Keratinocyte (primary cell): ENCODE results near the gene ALS2. TPM values are rescaled to one million over a fixed set of nuclear protein-coding genes. Genes with fewer than 3 reads are reported as not detected.
"Not testable (repeated sequence)": the region's sequence is repeated elsewhere in the genome, so short reads cannot be mapped to it uniquely, and the experiment has no call there.

ENCODE experiments used
- DNase-seq: peaks from one replicate; pipeline ENCODE4 v3.0.0-alpha.2; 2011; ENCODE audit warnings: low read depth, missing footprints, low spot score
- FAIRE-seq: peaks from 2 replicates; lab custom pipeline; 2011; peaks lifted over from hg19 to GRCh38; lab: Jason Lieb, UNC
- H2AFZ ChIP-seq: 2 replicates; pipeline ENCODE4 v1.6.0; 2012; ENCODE audit warnings: low read length, control low read depth, inconsistent platforms; ENCODE audit not compliant: control insufficient read depth
- H3K27ac ChIP-seq: 2 replicates; pipeline ENCODE4 v1.5.1; 2011; ENCODE audit warnings: low read length; ENCODE audit not compliant: control insufficient read depth, insufficient read depth
- H3K27me3 ChIP-seq: 3 replicates; pipeline ENCODE4 v1.6.0; 2011; ENCODE audit warnings: low read length; ENCODE audit not compliant: control insufficient read depth, insufficient read depth; ENCODE audit errors: extremely low read depth
- H3K36me3 ChIP-seq, 2 experiments: 2 replicates in 1 of 2; 3 replicates in 1 of 2; pipeline ENCODE4 v1.5.1; 2011; ENCODE audit warnings: low read length in 2 of 2, mild to moderate bottlenecking in 1 of 2; ENCODE audit not compliant: control insufficient read depth in 2 of 2, insufficient read depth in 2 of 2; ENCODE audit errors: extremely low read depth in 1 of 2
- H3K4me1 ChIP-seq: 3 replicates; pipeline ENCODE4 v1.5.1; 2011; ENCODE audit warnings: low read length; ENCODE audit not compliant: control insufficient read depth, insufficient read depth; ENCODE audit errors: extremely low read depth
- H3K4me2 ChIP-seq: 3 replicates; pipeline ENCODE4 v1.6.0; 2011; ENCODE audit warnings: low read depth, low read length; ENCODE audit not compliant: control insufficient read depth, insufficient read depth; ENCODE audit errors: extremely low read depth
- H3K4me3 ChIP-seq, 3 experiments: fragments of 200-600 bp in 1 of 3; sonication (generic) in 1 of 3; 2 replicates in 2 of 3; 3 replicates in 1 of 3; pipeline ENCODE4 v1.5.1; 2011 to 2016; ENCODE audit warnings: low read length in 3 of 3, mild to moderate bottlenecking in 3 of 3, control low read depth in 2 of 3, inconsistent platforms in 1 of 3, low read depth in 1 of 3, mixed read lengths in 1 of 3, mixed run types in 1 of 3, moderate library complexity in 1 of 3; ENCODE audit not compliant: control insufficient read depth in 2 of 3, insufficient read depth in 2 of 3; ENCODE audit errors: extremely low read depth in 1 of 3
- H3K79me2 ChIP-seq: 2 replicates; pipeline ENCODE4 v1.6.0; 2012; ENCODE audit warnings: low read length; ENCODE audit not compliant: control insufficient read depth, insufficient read depth
- H3K9ac ChIP-seq: 3 replicates; pipeline ENCODE4 v1.6.0; 2011; ENCODE audit warnings: low read length; ENCODE audit not compliant: control insufficient read depth, insufficient read depth; ENCODE audit errors: extremely low read depth
- H3K9me1 ChIP-seq: 3 replicates; pipeline ENCODE4 v1.6.0; 2011; ENCODE audit warnings: low read length; ENCODE audit not compliant: control insufficient read depth, insufficient read depth; ENCODE audit errors: extremely low read depth
- H3K9me3 ChIP-seq: 2 replicates; pipeline ENCODE4 v1.5.1; 2012; ENCODE audit warnings: low read depth, low read length; ENCODE audit not compliant: control insufficient read depth
- H4K20me1 ChIP-seq: 3 replicates; pipeline ENCODE4 v1.6.0; 2011; ENCODE audit warnings: low read length; ENCODE audit not compliant: control insufficient read depth, insufficient read depth; ENCODE audit errors: extremely low read depth
- EZH2 ChIP-seq: IDR thresholded peaks from one replicate; pipeline ENCODE4 v1.6.1; 2012; ENCODE audit warnings: inconsistent platforms, mild to moderate bottlenecking, low read length, moderate library complexity
- dilution Hi-C: fragments of 300-500 bp; cut with MboI; formaldehyde crosslinking; loops from one replicate; pipeline ENCODE4 v1.7.0; 2020; ENCODE audit warnings: low sequenced_read_pairs; ENCODE audit not compliant: extremely low pct_ligation_motif_present
- polyA plus RNA-seq, 5 experiments: library from polyadenylated mRNA; depleted of rRNA in 3 of 5; stranded (reverse) in 3 of 5; stranded (forward) in 1 of 5; unstranded in 1 of 5; fragments of >200 nt; gene quantifications; 1 replicate in 1 of 5; 2 replicates in 3 of 5; 3 replicates in 1 of 5; pipeline versions ENCODE4 v1.2.1 to v1.2.3, GENCODE V29; 2011 to 2012; ENCODE audit warnings: missing spikeins in 2 of 5, low read depth in 1 of 5, low replicate concordance in 1 of 5
- TF ChIP-seq, protein P1 (sequence below), 3 experiments: IDR thresholded peaks in 1 of 3; conservative IDR thresholded peaks in 1 of 3; optimal IDR thresholded peaks in 1 of 3; 2 replicates in 2 of 3; 3 replicates in 1 of 3; pipeline versions ENCODE3 to v1.5.1; 2011; ENCODE audit warnings: low read length in 3 of 3, mild to moderate bottlenecking in 3 of 3, moderate library complexity in 2 of 3, control low read depth in 1 of 3, inconsistent platforms in 1 of 3; ENCODE audit not compliant: insufficient read depth in 2 of 3; ENCODE audit errors: extremely low read depth in 1 of 3

ALS2 gene
- polyA plus RNA-seq, 1 donor (not counting 4 experiments of a cell fraction or from before 2014, with no cell fraction given): 25.8 TPM

DNA sequence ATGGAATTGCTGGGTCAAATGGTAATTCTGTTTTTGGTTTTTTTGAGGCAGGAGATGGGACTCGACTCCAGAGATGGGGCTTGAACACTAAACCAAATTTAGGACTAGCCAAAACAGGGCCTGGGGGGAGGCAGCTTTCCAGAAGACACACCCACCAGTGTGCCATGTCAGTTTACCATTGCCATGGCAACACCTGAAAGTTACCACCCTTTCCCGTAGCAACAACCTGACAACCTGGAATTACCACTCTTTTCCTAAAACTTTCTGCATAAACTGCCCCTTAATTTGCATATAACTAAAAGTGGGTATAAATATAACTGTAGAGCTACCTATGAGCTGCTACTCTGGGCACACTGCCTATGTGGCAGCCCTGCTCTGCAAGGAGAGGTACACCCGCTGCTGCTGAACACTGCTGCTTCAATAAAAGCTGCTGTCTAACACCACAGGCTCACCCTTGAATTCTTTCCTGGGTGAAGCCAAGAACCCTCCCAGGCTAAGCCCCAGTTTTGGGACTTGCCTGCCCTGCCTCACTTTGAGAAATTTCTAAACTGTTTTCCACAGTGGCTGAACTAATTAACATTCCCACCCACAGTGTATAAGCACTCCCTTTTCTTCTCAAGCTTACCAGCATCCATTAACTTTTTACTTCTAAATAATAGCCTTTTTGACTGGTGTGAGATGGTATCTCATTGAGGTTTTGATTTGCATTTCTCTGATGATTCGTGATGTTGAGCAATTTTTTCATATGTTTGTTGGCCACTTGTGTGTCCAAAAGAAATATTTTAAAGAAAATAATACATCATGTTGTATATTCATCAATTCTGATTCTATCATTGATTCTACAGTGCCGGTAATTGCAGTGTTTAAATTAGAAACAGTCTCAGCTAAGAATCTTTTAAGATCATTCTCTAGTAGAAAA lies 36.2 kb upstream of the ALS2 start:
- H3K27me3 ChIP-seq: no peaks in the 10 kb centered on the region
- H3K36me3 ChIP-seq: no peaks in the 10 kb centered on the region
- no peaks in the 10 kb centered on the region for H3K9me3 ChIP-seq
- H3K4me1 ChIP-seq: no peaks in the 10 kb centered on the region
- no peaks in the 10 kb centered on the region for H4K20me1 ChIP-seq
- FAIRE-seq (no peak), DNase-seq (no peak)
- no peak overlapping the region for H3K9ac ChIP-seq
- TF ChIP-seq, protein P1, sequence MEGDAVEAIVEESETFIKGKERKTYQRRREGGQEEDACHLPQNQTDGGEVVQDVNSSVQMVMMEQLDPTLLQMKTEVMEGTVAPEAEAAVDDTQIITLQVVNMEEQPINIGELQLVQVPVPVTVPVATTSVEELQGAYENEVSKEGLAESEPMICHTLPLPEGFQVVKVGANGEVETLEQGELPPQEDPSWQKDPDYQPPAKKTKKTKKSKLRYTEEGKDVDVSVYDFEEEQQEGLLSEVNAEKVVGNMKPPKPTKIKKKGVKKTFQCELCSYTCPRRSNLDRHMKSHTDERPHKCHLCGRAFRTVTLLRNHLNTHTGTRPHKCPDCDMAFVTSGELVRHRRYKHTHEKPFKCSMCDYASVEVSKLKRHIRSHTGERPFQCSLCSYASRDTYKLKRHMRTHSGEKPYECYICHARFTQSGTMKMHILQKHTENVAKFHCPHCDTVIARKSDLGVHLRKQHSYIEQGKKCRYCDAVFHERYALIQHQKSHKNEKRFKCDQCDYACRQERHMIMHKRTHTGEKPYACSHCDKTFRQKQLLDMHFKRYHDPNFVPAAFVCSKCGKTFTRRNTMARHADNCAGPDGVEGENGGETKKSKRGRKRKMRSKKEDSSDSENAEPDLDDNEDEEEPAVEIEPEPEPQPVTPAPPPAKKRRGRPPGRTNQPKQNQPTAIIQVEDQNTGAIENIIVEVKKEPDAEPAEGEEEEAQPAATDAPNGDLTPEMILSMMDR (optimal IDR thresholded peaks at IDR 0.05 in 1 of 3, IDR thresholded peaks at IDR 0.05 in 1 of 3, conservative IDR thresholded peaks at IDR 0.05 in 1 of 3; ENCODE audit: extremely low read depth in 1 of 3, insufficient read depth in 2 of 3, low read length in 3 of 3): no peak
- no peak for TF ChIP-seq EZH2
- no peak overlapping the region for H2AFZ ChIP-seq
- H3K4me2 ChIP-seq: no peak overlapping the region
- no peaks in the 10 kb centered on the region for H3K79me2 ChIP-seq
- no peaks in the 10 kb centered on the region for H3K9me1 ChIP-seq
- H3K4me3 ChIP-seq: no peak overlapping the region
- H3K27ac ChIP-seq: no peak overlapping the region
- dilution Hi-C loops: no loop called here

DNA sequence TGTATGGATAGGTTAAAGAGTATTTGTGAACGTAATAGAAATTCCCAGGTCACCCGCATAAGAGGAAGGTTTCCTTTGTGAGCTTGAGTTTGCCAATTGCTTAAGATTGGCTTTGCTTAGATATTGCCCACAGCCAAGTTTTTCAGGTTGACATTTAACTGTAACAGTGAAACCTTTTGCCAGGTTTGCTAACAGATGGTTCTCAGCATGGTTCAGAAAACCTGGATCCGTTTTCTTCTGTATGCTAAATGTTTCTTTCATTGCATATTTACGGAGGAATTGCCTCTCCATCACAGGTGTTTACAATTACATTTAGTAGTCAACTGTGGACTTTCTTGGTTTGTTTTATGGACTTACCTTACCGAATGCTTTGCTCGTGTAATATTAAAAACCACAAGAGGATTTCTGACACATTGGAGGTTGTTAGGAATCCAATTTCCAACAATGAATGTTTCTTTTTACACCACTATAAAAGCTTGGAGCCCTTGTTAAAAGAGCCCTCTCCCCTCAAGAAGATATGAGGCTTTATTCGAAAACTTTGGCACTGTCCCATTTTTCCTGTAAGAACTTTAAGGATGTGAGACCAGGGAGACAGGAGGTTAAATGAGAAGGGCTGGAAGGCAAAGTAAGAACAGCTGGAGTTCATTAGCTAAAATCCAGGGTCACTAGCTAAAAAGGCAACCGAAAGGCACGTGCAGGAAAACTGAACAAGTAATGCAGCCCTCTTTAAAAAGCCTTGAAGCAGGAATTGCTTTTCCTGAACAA lies 33.4 kb upstream of the ALS2 start:
- Histone ChIP-seq H3K27me3 (no peaks in the 10 kb centered on the region), H3K4me2 (no peak overlapping the region), H3K27ac (no peak overlapping the region), H3K9ac (no peak overlapping the region), H3K4me1 (no peaks in the 10 kb centered on the region), H3K9me1 (no peaks in the 10 kb centered on the region), H3K4me3 (no peak overlapping the region), H3K79me2 (no peaks in the 10 kb centered on the region), H4K20me1 (no peaks in the 10 kb centered on the region), H3K9me3 (no peaks in the 10 kb centered on the region), H3K36me3 (no peaks in the 10 kb centered on the region), H2AFZ (no peak overlapping the region)
- DNase-seq (no peak), FAIRE-seq (no peak)
- TF ChIP-seq EZH2: no peak
- TF ChIP-seq, protein P1 (optimal IDR thresholded peaks at IDR 0.05 in 1 of 3, IDR thresholded peaks at IDR 0.05 in 1 of 3, conservative IDR thresholded peaks at IDR 0.05 in 1 of 3; ENCODE audit: extremely low read depth in 1 of 3, insufficient read depth in 2 of 3, low read length in 3 of 3): no peak
- dilution Hi-C loops: no loop called here

DNA sequence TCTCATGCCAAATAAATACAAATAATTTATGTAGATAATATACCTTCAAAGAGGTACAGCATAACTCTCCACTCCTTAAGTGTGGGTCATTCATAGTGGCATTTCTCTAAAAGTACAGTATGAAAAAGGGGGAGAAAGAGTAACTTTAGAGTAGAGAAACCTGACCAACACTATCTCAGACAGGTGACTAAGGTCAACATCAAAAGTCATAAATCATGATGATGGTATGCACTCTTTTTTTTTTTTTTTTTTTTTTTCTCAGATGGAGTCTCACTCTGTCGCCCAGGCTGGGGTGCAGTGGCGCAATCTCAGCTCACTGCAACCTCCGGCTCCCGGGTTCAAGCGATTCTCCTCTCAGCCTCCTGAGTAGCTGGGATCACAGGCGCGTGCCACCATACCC lies 29.9 kb upstream of the ALS2 start:
- H3K79me2 ChIP-seq, H3K36me3 ChIP-seq, H2AFZ ChIP-seq, H3K4me1 ChIP-seq, H3K4me2 ChIP-seq, H3K9me1 ChIP-seq, H3K9me3 ChIP-seq, DNase-seq, H4K20me1 ChIP-seq, dilution Hi-C loops, FAIRE-seq, H3K4me3 ChIP-seq, H3K9ac ChIP-seq, H3K27me3 ChIP-seq, H3K27ac ChIP-seq: not testable (repeated sequence)
